CD4-positive, CD25-positive, alpha-beta regulatory T cell (primary cell): Measurements from ENCODE around the gene OAF. TPM values are rescaled to one million over a fixed set of nuclear protein-coding genes. Genes with fewer than 3 reads are reported as not detected.

ENCODE experiments used
- ATAC-seq, 2 donors: fragments of 150-1000 bp; cut with Tn5 transposase; one replicate each; pipeline ENCODE4 v1.10.0; 2021; ENCODE audit warnings: low read depth in 2 of 2, moderate number of reproducible peaks in 2 of 2, moderate library complexity in 1 of 2
- DNase-seq, 3 donors: peaks; one replicate each; pipeline versions ENCODE4 v3.0.0 to v3.0.0-alpha.2; 2012 to 2022; ENCODE audit warnings: mixed read lengths in 1 of 3
- H3K27ac ChIP-seq: one replicate; pipeline ENCODE4 v1.7.0; 2013; ENCODE audit warnings: mild to moderate bottlenecking, low read length; ENCODE audit not compliant: insufficient read depth, poor library complexity, severe bottlenecking
- H3K27me3 ChIP-seq: one replicate; pipeline ENCODE4 v1.7.0; 2013; ENCODE audit warnings: low read length; ENCODE audit not compliant: control insufficient read depth, insufficient read depth
- H3K36me3 ChIP-seq: one replicate; pipeline ENCODE4 v1.7.0; 2013; ENCODE audit warnings: mild to moderate bottlenecking, low read length, moderate library complexity; ENCODE audit not compliant: control insufficient read depth, insufficient read depth
- H3K4me1 ChIP-seq: 2 replicates; pipeline ENCODE4 v1.7.0; 2013; ENCODE audit warnings: mild to moderate bottlenecking, low read length; ENCODE audit not compliant: insufficient read depth, control insufficient read depth, poor library complexity, severe bottlenecking
- H3K4me3 ChIP-seq: one replicate; pipeline ENCODE4 v1.7.0; 2013; ENCODE audit warnings: low read depth, mild to moderate bottlenecking, low read length, moderate library complexity
- H3K9me3 ChIP-seq, 2 experiments: 1 replicate in 1 of 2; 2 replicates in 1 of 2; pipeline ENCODE4 v1.7.0; 2013; ENCODE audit warnings: low read length in 2 of 2, mild to moderate bottlenecking in 1 of 2, moderate library complexity in 1 of 2; ENCODE audit not compliant: control insufficient read depth in 2 of 2
- H3K27ac Mint-ChIP-seq, 3 donors: one replicate each; pipeline ENCODE4 v1.8.0; 2020 to 2022; ENCODE audit warnings: mild to moderate bottlenecking in 3 of 3, mixed read lengths in 3 of 3, moderate library complexity in 2 of 3
- H3K27me3 Mint-ChIP-seq: one replicate; pipeline ENCODE4 v1.8.0; 2022; ENCODE audit warnings: mild to moderate bottlenecking, mixed read lengths
- H3K36me3 Mint-ChIP-seq: one replicate; pipeline ENCODE4 v1.8.0; 2020; ENCODE audit warnings: mixed read lengths
- H3K4me1 Mint-ChIP-seq, 4 donors: one replicate each; pipeline ENCODE4 v1.8.0; 2020 to 2022; ENCODE audit warnings: mixed read lengths in 4 of 4, mild to moderate bottlenecking in 1 of 4
- H3K4me3 Mint-ChIP-seq, 4 donors: one replicate each; pipeline ENCODE4 v1.8.0; 2020 to 2022; ENCODE audit warnings: mild to moderate bottlenecking in 4 of 4, mixed read lengths in 4 of 4, moderate library complexity in 3 of 4
- H3K9me3 Mint-ChIP-seq, 7 donors: one replicate each; pipeline ENCODE4 v1.8.0; 2020 to 2022; ENCODE audit warnings: mixed read lengths in 7 of 7, mild to moderate bottlenecking in 3 of 7, moderate library complexity in 2 of 7
- polyA plus RNA-seq, 4 donors: library from polyadenylated mRNA; unstranded; fragments of 300-500 nt; fragmentation: Illumina TruSeq; gene quantifications; one replicate each; pipeline ENCODE4 v1.2.3, GENCODE V29; 2021
- total RNA-seq: library from RNA; stranded (reverse); gene quantifications from one replicate; pipeline ENCODE4 v1.2.3, GENCODE V29; 2022

Gene OAF
- total and polyA plus RNA-seq, 5 donors from 2014 or later: 0.38 to 1.2 (median 0.54) TPM

GRCh38 chr11:120256178-120256577, 45.3 kb downstream of the OAF start:
- Mint-ChIP-seq H3K4me3 (no peak overlapping the region), H3K36me3 (no peaks in the 10 kb centered on the region), H3K27ac (no peak overlapping the region), H3K9me3 (peaks cover 0 to 4% (median 0%) of the 10 kb centered on the region in 7 donors), H3K27me3 (peaks cover 40% of the 10 kb centered on the region), H3K4me1 (no peaks in the 10 kb centered on the region)
- H3K4me1 ChIP-seq: no peaks in the 10 kb centered on the region
- H3K4me3 ChIP-seq: no peak overlapping the region
- DNase-seq (no peak), ATAC-seq (no peak)
- no peak overlapping the region for H3K27ac ChIP-seq
- H3K9me3 ChIP-seq: no peaks in the 10 kb centered on the region
- peaks cover 8% of the 10 kb centered on the region for H3K27me3 ChIP-seq
- H3K36me3 ChIP-seq: no peaks in the 10 kb centered on the region

DNA sequence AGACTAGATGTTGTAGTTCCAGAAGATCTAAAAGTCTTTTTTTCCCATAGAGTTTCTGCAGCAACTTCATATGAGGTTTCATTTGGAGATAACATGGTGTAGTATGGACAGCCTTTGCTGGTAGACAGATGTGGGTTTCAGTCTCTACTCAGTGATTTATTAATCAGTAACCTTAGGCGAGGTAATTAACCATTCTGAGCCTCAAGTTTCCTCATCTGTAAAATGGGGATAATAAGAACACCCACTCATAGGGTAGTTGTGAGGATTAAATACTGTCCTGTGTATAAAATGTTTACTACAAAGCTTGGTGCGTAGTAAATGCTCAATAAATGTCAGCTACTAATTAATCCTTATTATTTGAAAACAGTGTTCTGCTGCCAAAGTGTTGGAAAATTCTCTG, 45.9 kb downstream of the OAF start:
- Histone ChIP-seq H3K36me3 (no peaks in the 10 kb centered on the region), H3K4me1 (no peaks in the 10 kb centered on the region), H3K4me3 (no peak overlapping the region), H3K27ac (no peak overlapping the region), H3K9me3 (no peaks in the 10 kb centered on the region), H3K27me3 (peaks cover 11% of the 10 kb centered on the region)
- DNase-seq: no peak
- no peak for ATAC-seq
- Mint-ChIP-seq H3K27me3 (peaks cover 35% of the 10 kb centered on the region), H3K9me3 (peaks cover 0 to 4% (median 0%) of the 10 kb centered on the region in 7 donors), H3K4me1 (no peaks in the 10 kb centered on the region), H3K36me3 (no peaks in the 10 kb centered on the region), H3K27ac (no peak overlapping the region), H3K4me3 (no peak overlapping the region)

GRCh38 chr11:120257346-120257745, 46.5 kb downstream of the OAF start:
- Mint-ChIP-seq H3K9me3 (peaks cover 0 to 4% (median 0%) of the 10 kb centered on the region in 7 donors), H3K4me3 (no peak overlapping the region), H3K4me1 (no peaks in the 10 kb centered on the region), H3K27ac (no peak overlapping the region), H3K36me3 (no peaks in the 10 kb centered on the region), H3K27me3 (peaks cover 35% of the 10 kb centered on the region)
- ATAC-seq (no peak), DNase-seq (no peak)
- Histone ChIP-seq H3K4me3 (no peak overlapping the region), H3K27ac (no peak overlapping the region), H3K9me3 (no peaks in the 10 kb centered on the region), H3K36me3 (no peaks in the 10 kb centered on the region), H3K27me3 (peaks cover 11% of the 10 kb centered on the region), H3K4me1 (no peaks in the 10 kb centered on the region)

- no peaks in the 10 kb centered on the region for H3K36me3 ChIP-seq
- H3K4me1 Mint-ChIP-seq: no peaks in the 10 kb centered on the region
- no peaks in the 10 kb centered on the region for H3K4me1 ChIP-seq
- no peak for DNase-seq
- H3K36me3 Mint-ChIP-seq: no peaks in the 10 kb centered on the region
- no peak overlapping the region for H3K27ac Mint-ChIP-seq
- no peaks in the 10 kb centered on the region for H3K9me3 ChIP-seq
- no peak overlapping the region for H3K27ac ChIP-seq
- ATAC-seq: no peak
- H3K4me3 ChIP-seq: no peak overlapping the region
- no peak overlapping the region for H3K4me3 Mint-ChIP-seq
- peaks cover 33% of the 10 kb centered on the region for H3K27me3 Mint-ChIP-seq
- peaks cover 0 to 4% (median 0%) of the 10 kb centered on the region in 7 donors for H3K9me3 Mint-ChIP-seq
- peaks cover 11% of the 10 kb centered on the region for H3K27me3 ChIP-seq
Measured at GRCh38 chr11:120258661-120259060, 47.8 kb downstream of the OAF start.

DNA sequence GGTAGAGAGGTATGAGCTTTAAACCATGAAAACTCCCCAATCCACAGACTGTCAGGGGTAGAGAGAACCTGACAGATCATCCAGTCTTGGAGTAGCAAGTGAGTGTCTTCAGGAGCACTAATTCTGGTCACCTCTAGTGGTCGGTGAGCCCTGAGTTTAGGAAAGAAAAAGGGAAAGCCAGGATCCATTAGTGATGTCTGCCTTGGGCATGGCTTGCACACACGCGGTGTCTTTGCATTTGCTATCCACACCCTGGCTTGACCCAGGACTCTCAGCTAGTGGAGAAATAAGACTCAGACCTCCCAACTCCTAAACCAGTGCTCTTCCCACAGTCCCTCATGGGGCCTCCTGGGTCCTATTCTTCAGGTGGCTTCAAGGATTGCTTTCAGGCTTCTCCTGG, 48.4 kb downstream of the OAF start:
- H3K4me1 ChIP-seq: no peaks in the 10 kb centered on the region
- no peak overlapping the region for H3K4me3 ChIP-seq
- H3K27me3 Mint-ChIP-seq: peaks cover 30% of the 10 kb centered on the region
- no peak overlapping the region for H3K27ac ChIP-seq
- DNase-seq (no peak), ATAC-seq (no peak)
- H3K4me3 Mint-ChIP-seq: no peak overlapping the region
- H3K27ac Mint-ChIP-seq: no peak overlapping the region
- no peaks in the 10 kb centered on the region for H3K36me3 Mint-ChIP-seq
- no peaks in the 10 kb centered on the region for H3K4me1 Mint-ChIP-seq
- H3K36me3 ChIP-seq: no peaks in the 10 kb centered on the region
- no peaks in the 10 kb centered on the region for H3K9me3 ChIP-seq
- H3K27me3 ChIP-seq: peaks cover 11% of the 10 kb centered on the region
- H3K9me3 Mint-ChIP-seq: peaks cover 0 to 4% (median 0%) of the 10 kb centered on the region in 7 donors

GRCh38 chr11:120259988-120260565, 49.2 kb downstream of the OAF start:
- Mint-ChIP-seq H3K36me3 (no peaks in the 10 kb centered on the region), H3K4me1 (no peaks in the 10 kb centered on the region), H3K27me3 (peaks cover 28% of the 10 kb centered on the region), H3K9me3 (peaks cover 0 to 4% (median 0%) of the 10 kb centered on the region in 7 donors), H3K27ac (no peak overlapping the region), H3K4me3 (no peak overlapping the region)
- no peaks in the 10 kb centered on the region for H3K9me3 ChIP-seq
- ATAC-seq (no peak), DNase-seq (no peak)
- no peak overlapping the region for H3K27ac ChIP-seq
- H3K4me1 ChIP-seq: no peaks in the 10 kb centered on the region
- no peak overlapping the region for H3K4me3 ChIP-seq
- H3K36me3 ChIP-seq: no peaks in the 10 kb centered on the region
- peaks cover 11% of the 10 kb centered on the region for H3K27me3 ChIP-seq

DNA sequence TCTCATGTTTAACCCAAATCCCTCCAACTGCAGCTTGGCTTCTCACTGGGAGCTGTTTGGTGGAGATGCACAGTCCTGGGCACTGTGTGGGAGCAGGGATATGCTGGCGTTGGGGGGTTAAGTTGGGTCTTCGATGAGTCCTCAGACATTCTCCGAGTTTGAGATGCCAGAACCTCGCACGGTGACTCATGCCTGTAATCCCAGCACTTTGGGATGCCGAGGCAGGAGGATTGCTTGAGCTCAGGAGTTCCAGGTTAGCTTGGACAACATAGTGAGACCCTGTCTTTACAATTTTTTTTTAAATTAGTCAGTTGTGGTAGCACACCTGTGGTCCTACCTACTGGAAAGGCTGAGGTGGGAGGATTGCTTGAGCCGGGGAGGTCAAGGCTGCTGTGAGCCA, 49.8 kb downstream of the OAF start:
- DNase-seq (no peak), ATAC-seq (no peak)
- no peak overlapping the region for H3K27ac ChIP-seq
- peaks cover 22% of the 10 kb centered on the region for H3K27me3 Mint-ChIP-seq
- H3K27me3 ChIP-seq: peaks cover 7% of the 10 kb centered on the region
- H3K9me3 Mint-ChIP-seq: peaks cover 0 to 4% (median 0%) of the 10 kb centered on the region in 7 donors
- no peaks in the 10 kb centered on the region for H3K36me3 Mint-ChIP-seq
- no peaks in the 10 kb centered on the region for H3K4me1 ChIP-seq
- H3K4me1 Mint-ChIP-seq: no peaks in the 10 kb centered on the region
- no peaks in the 10 kb centered on the region for H3K36me3 ChIP-seq
- H3K9me3 ChIP-seq: no peaks in the 10 kb centered on the region
- H3K4me3 Mint-ChIP-seq: no peak overlapping the region
- H3K27ac Mint-ChIP-seq: no peak overlapping the region
- no peak overlapping the region for H3K4me3 ChIP-seq

GRCh38 chr11:120261321-120261720, 50.5 kb downstream of the OAF start:
- Mint-ChIP-seq H3K4me3 (no peak overlapping the region), H3K4me1 (no peaks in the 10 kb centered on the region), H3K9me3 (peaks cover 0 to 2% (median 0%) of the 10 kb centered on the region in 7 donors), H3K36me3 (no peaks in the 10 kb centered on the region), H3K27me3 (peaks cover 15% of the 10 kb centered on the region), H3K27ac (peak overlapping the region in 1 of 3 donors; percentile 65)
- peaks cover 4% of the 10 kb centered on the region for H3K27me3 ChIP-seq
- ATAC-seq (no peak), DNase-seq (no peak)
- no peaks in the 10 kb centered on the region for H3K9me3 ChIP-seq
- no peak overlapping the region for H3K4me3 ChIP-seq
- H3K27ac ChIP-seq: no peak overlapping the region
- H3K36me3 ChIP-seq: no peaks in the 10 kb centered on the region
- H3K4me1 ChIP-seq: no peaks in the 10 kb centered on the region
